Peyer's patch (tissue), 4 donors: ENCODE results near the gene AJM1. TPM values are rescaled to one million over a fixed set of nuclear protein-coding genes. Genes with fewer than 3 reads are reported as not detected.

Source experiments
- DNase-seq, 3 donors: peaks; one replicate each; pipeline ENCODE4 v3.0.0-alpha.2; 2017 to 2019
- H3K27ac ChIP-seq, 4 donors: fragments of 200-600 bp; sonication (generic); one replicate each; pipeline ENCODE4 v1.5.1; 2016 to 2019
- H3K27me3 ChIP-seq, 2 donors: fragments of 200-600 bp; sonication (generic); one replicate each; pipeline ENCODE4 v1.5.1; 2019
- H3K36me3 ChIP-seq, 3 donors: fragments of 200-600 bp; sonication (generic); one replicate each; pipeline ENCODE4 v1.5.1; 2016 to 2019
- H3K4me1 ChIP-seq, 4 donors: fragments of 200-600 bp; sonication (generic); one replicate each; pipeline ENCODE4 v1.5.1; 2016 to 2019
- H3K4me3 ChIP-seq, 4 donors: fragments of 200-600 bp; sonication (generic); 1 replicate in 3 of 4; 2 replicates in 1 of 4; pipeline ENCODE4 v1.5.1; 2016 to 2019; ENCODE audit warnings: mild to moderate bottlenecking in 1 of 4
- H3K9me3 ChIP-seq, 4 donors: fragments of 200-600 bp; sonication (generic); one replicate each; pipeline ENCODE4 v1.5.1; 2016 to 2019; ENCODE audit warnings: mild to moderate bottlenecking in 1 of 4
- CTCF ChIP-seq, 6 experiments: fragments of 450-650 bp in 4 of 6; fragments of 200-600 bp in 2 of 6; sonication (generic) in 1 of 6; IDR thresholded peaks; one replicate each; pipeline ENCODE4 v1.5.1; 2017 to 2019; ENCODE audit warnings: antibody characterized with exemption in 6 of 6, mild to moderate bottlenecking in 3 of 6, moderate library complexity in 1 of 6
- POLR2A ChIP-seq, 2 donors: fragments of 450-650 bp; IDR thresholded peaks; one replicate each; pipeline ENCODE4 v1.5.1; 2017; ENCODE audit warnings: antibody characterized with exemption in 2 of 2, mild to moderate bottlenecking in 2 of 2, moderate library complexity in 2 of 2
- total RNA-seq, 4 donors: library from RNA; depleted of rRNA; stranded (reverse); fragments of >200 nt; gene quantifications; one replicate each; pipeline ENCODE4 v1.1.0, GENCODE V29; 2016

Gene AJM1
- total RNA-seq, 4 donors from 2014 or later = 4.1 to 17.4 (median 9.2) TPM

DNA sequence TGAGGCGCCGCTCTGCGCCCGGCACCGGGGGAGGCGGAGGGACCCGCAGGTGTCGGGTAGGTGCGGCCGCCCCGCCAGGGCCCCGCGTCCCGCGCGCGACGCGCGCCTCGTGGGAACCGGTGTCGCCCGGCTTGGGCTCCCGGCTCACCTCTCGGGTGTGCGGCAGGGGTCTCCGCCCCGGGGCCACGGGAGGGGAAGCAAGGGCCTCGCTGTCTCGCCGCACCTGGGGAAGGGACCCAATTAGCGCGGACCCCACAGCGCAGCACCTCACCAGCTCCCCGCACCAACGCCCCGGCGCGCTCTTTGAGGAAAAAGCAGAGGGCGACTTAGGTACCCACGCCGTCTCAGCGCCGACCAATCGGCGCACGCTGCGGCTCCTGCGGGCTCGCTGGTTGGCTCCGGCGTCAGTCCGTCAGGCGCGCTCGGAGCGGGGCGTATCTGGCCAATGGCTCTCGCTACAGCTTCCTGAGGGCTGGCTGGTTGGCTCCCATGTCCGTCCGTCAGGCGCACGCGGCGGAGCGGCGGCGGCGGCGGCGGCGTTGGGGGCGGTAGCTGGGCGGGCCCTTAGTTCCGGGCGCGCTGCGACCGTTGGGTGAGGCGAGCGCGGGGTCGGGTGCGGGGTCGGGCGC is 43.8 kb downstream of the AJM1 start, which contains the start of gene TRAF2:
TRAF2 (plus strand) TSS at position 567 of the 629 bp plus-strand sequence. CDS start 12,225 bp downstream, outside the sequence.
- Histone ChIP-seq H3K9me3 (no peaks in the 10 kb centered on the region), H3K27me3 (no peaks in the 10 kb centered on the region), H3K36me3 (peaks cover 0 to 4% (median 0%) of the 10 kb centered on the region in 3 donors), H3K4me1 (peaks cover 0 to 40% (median 18%) of the 10 kb centered on the region in 4 donors), H3K4me3 (peak within 1 kb of the TSS; percentile 75 to 98 (median 92)), H3K27ac (peak within 1 kb of the TSS; percentile 77 to 98 (median 86))
- DNase-seq = peak; percentile 96 to 99 (median 99)
- TF ChIP-seq CTCF (IDR thresholded peaks at IDR 0.05) (peak in 2 of 6 experiments; percentile 0 to 24), POLR2A (IDR thresholded peaks at IDR 0.05) (peak; percentile 62 to 74)

GRCh38 chr9:136886610-136887597 is 44.6 kb downstream of the AJM1 start:
- Histone ChIP-seq H3K4me1 (peaks cover 0 to 32% (median 13%) of the 10 kb centered on the region in 4 donors), H3K27me3 (no peaks in the 10 kb centered on the region), H3K27ac (peak overlapping the region; percentile 77 to 98 (median 86)), H3K36me3 (peaks cover 0 to 8% (median 0%) of the 10 kb centered on the region in 3 donors), H3K4me3 (peak overlapping the region; percentile 75 to 98 (median 92)), H3K9me3 (no peaks in the 10 kb centered on the region)
- DNase-seq = peak in 2 of 3 donors; percentile 62 to 65
- TF ChIP-seq POLR2A (IDR thresholded peaks at IDR 0.05) = no peak
- TF ChIP-seq CTCF (IDR thresholded peaks at IDR 0.05) = no peak

GRCh38 chr9:136888454-136888853 is 46.2 kb downstream of the AJM1 start:
- Histone ChIP-seq H3K4me3 (no peak overlapping the region), H3K27ac (no peak overlapping the region), H3K27me3 (no peaks in the 10 kb centered on the region), H3K9me3 (no peaks in the 10 kb centered on the region), H3K36me3 (peaks cover 0 to 8% (median 0%) of the 10 kb centered on the region in 3 donors), H3K4me1 (peaks cover 0 to 18% (median 5%) of the 10 kb centered on the region in 4 donors)
- TF ChIP-seq POLR2A (IDR thresholded peaks at IDR 0.05) (no peak), CTCF (IDR thresholded peaks at IDR 0.05) (no peak)
- DNase-seq = no peak

- peaks cover 0 to 8% (median 0%) of the 10 kb centered on the region in 3 donors for H3K36me3 ChIP-seq
- H3K4me3 ChIP-seq = no peak overlapping the region
- no peaks in the 10 kb centered on the region for H3K9me3 ChIP-seq
- TF ChIP-seq CTCF (IDR thresholded peaks at IDR 0.05) (no peak), POLR2A (IDR thresholded peaks at IDR 0.05) (no peak)
- peak in 1 of 3 donors; percentile 34 for DNase-seq
- H3K4me1 ChIP-seq = peaks cover 0 to 18% (median 5%) of the 10 kb centered on the region in 4 donors
- no peaks in the 10 kb centered on the region for H3K27me3 ChIP-seq
- H3K27ac ChIP-seq = no peak overlapping the region
Measured at GRCh38 chr9:136889858-136890257, 47.6 kb downstream of the AJM1 start.

- H3K36me3 ChIP-seq = peaks cover 0 to 8% (median 0%) of the 10 kb centered on the region in 3 donors
- peaks cover 0 to 11% (median 3%) of the 10 kb centered on the region in 4 donors for H3K4me1 ChIP-seq
- no peak overlapping the region for H3K27ac ChIP-seq
- TF ChIP-seq POLR2A (IDR thresholded peaks at IDR 0.05) = no peak
- no peak for TF ChIP-seq CTCF (IDR thresholded peaks at IDR 0.05)
- H3K9me3 ChIP-seq = no peaks in the 10 kb centered on the region
- peak in 1 of 3 donors; percentile 23 for DNase-seq
- H3K27me3 ChIP-seq = no peaks in the 10 kb centered on the region
- H3K4me3 ChIP-seq = no peak overlapping the region
Measured at GRCh38 chr9:136890661-136891060, 48.4 kb downstream of the AJM1 start.
